ENCODE results near the gene ANXA3.
"Not testable (repeated sequence)": the region's sequence is repeated elsewhere in the genome, so short reads cannot be mapped to it uniquely, and the experiment has no call there.

ANXA3 gene

DNA sequence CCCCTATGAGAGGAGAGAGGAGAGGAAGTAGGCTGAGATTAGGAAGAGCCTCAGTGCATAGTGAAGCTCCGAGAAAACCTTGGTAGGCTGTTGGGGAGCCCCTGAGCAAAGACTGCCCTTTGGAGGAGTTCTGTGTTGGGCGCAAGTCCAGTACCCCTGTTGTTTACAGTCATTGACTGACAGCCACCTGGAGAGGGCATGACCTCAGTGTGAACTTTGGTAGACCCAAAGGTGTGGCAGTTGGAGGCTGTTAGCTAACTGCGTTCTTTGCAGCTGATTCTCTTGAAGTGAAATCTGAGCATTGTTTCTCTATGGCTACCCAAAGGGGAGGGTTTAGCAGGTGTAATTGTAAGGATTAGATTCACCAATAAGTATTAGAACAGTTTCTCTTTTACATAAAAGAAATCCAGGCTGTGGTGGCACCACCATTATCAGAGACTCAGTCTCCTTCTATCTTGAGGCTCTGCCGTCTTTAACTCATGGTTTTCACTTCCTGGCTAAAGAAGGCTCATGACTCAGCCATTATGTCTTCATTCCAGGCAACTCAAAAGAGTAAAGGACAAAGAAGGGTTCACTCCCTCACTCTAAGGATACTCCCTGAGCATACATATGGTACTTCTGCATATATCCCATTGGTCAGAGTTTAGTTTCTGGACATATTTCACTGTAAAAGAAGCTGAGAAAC is 33.4 kb downstream of the ANXA3 start:
- in situ Hi-C loops (cut with MboI; ENCODE audit: low sequenced_read_pairs, unreplicated experiment), result no loop called here
- TF ChIP-seq, protein P1, sequence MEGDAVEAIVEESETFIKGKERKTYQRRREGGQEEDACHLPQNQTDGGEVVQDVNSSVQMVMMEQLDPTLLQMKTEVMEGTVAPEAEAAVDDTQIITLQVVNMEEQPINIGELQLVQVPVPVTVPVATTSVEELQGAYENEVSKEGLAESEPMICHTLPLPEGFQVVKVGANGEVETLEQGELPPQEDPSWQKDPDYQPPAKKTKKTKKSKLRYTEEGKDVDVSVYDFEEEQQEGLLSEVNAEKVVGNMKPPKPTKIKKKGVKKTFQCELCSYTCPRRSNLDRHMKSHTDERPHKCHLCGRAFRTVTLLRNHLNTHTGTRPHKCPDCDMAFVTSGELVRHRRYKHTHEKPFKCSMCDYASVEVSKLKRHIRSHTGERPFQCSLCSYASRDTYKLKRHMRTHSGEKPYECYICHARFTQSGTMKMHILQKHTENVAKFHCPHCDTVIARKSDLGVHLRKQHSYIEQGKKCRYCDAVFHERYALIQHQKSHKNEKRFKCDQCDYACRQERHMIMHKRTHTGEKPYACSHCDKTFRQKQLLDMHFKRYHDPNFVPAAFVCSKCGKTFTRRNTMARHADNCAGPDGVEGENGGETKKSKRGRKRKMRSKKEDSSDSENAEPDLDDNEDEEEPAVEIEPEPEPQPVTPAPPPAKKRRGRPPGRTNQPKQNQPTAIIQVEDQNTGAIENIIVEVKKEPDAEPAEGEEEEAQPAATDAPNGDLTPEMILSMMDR (IDR thresholded peaks at IDR 0.05; ENCODE audit: borderline replicate concordance, control extremely low read depth, extremely low read depth, insufficient read depth, missing control alignments), result no peak

GRCh38 chr4:78585633-78586032 is 34.1 kb downstream of the ANXA3 start:
- no peak for DNase-seq (ENCODE audit: low spot score)
- in situ Hi-C loops (cut with MboI; ENCODE audit: low sequenced_read_pairs, unreplicated experiment), result no loop called here
- TF ChIP-seq, protein P1 (IDR thresholded peaks at IDR 0.05; ENCODE audit: borderline replicate concordance, control extremely low read depth, extremely low read depth, insufficient read depth, missing control alignments), result no peak

More for the DNA sequence above, 33.4 kb downstream of the ANXA3 start:
- no peak for DNase-seq (ENCODE audit: low spot score)

GRCh38 chr4:78588894-78589545 is 37.5 kb downstream of the ANXA3 start:
- in situ Hi-C loops (cut with MboI; ENCODE audit: low sequenced_read_pairs, unreplicated experiment), result no loop called here

DNA sequence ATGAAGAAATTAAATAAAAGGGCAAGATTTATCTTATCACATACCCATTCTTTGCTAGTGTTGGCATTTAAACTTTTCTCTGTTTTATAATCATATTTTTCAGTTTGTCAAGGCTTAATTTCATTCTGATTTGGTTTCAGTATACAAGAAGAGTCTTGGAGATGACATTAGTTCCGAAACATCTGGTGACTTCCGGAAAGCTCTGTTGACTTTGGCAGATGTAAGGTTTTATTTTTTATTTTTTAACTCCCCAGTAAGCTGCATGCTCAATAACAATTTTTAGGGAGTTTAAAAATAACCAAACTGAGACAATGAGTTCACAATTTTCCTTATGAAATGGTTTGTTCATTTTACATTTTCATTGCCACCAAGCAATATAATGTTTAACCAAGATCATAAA is 39.8 kb downstream of the ANXA3 start:
- no peak for DNase-seq (ENCODE audit: low spot score)
- TF ChIP-seq, protein P1 (IDR thresholded peaks at IDR 0.05; ENCODE audit: borderline replicate concordance, control extremely low read depth, extremely low read depth, insufficient read depth, missing control alignments), result no peak
- in situ Hi-C loops (cut with MboI; ENCODE audit: low sequenced_read_pairs, unreplicated experiment), result no loop called here

More at GRCh38 chr4:78588894-78589545, 37.5 kb downstream of the ANXA3 start:
- TF ChIP-seq, protein P1 (IDR thresholded peaks at IDR 0.05; ENCODE audit: borderline replicate concordance, control extremely low read depth, extremely low read depth, insufficient read depth, missing control alignments), result no peak
- no peak for DNase-seq (ENCODE audit: low spot score)

GRCh38 chr4:78592088-78592783 is 40.7 kb downstream of the ANXA3 start:
- TF ChIP-seq, protein P1 (IDR thresholded peaks at IDR 0.05; ENCODE audit: borderline replicate concordance, control extremely low read depth, extremely low read depth, insufficient read depth, missing control alignments), result no peak
- DNase-seq (ENCODE audit: low spot score), result no peak
- in situ Hi-C loops (cut with MboI; ENCODE audit: low sequenced_read_pairs, unreplicated experiment), result no loop called here

- TF ChIP-seq, protein P1 (IDR thresholded peaks at IDR 0.05; ENCODE audit: borderline replicate concordance, control extremely low read depth, extremely low read depth, insufficient read depth, missing control alignments), result no peak
- in situ Hi-C loops (cut with MboI; ENCODE audit: low sequenced_read_pairs, unreplicated experiment), result no loop called here
- no peak for DNase-seq (ENCODE audit: low spot score)
These were observed 44.7 kb downstream of the ANXA3 start for GRCh38 chr4:78596111-78596742.

DNA sequence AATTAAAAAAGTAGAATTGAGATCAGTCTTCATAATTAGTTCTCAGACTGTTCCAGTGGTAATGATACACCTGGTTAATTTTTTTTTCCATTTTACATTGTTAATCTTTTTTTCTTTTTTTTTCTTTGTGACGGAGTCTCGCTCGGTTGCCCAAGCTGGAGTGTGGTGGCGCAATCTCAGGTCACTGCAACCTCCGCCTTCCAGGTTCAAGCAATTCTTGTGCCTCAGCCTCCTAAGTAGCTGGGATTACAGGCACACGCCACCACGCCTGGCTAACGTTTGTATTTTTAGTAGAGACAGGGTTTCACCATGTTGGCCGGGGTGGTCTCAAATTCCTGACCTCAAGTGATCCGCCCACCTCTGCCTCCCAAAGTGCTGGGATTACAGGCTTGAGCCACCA is 46.9 kb downstream of the ANXA3 start:
- in situ Hi-C loops (cut with MboI; ENCODE audit: low sequenced_read_pairs, unreplicated experiment); DNase-seq (ENCODE audit: low spot score): not testable (repeated sequence)
